HepG2 (cell line): ENCODE results near the gene CCDC97. TPM values are rescaled to one million over a fixed set of nuclear protein-coding genes. Genes with fewer than 3 reads are reported as not detected.

Experiments used
- ATF7 ChIP-seq, 2 experiments: fragments of 450-650 bp in 1 of 2; sonication (generic) in 1 of 2; formaldehyde crosslinking in 1 of 2; IDR thresholded peaks; 2 replicates each; pipeline versions ENCODE4 v1.4.0 to v1.6.1; 2016 to 2020; ENCODE audit warnings: antibody characterized with exemption in 1 of 2, mild to moderate bottlenecking in 1 of 2, missing genetic modification reagents in 1 of 2
- DNMT3B ChIP-seq: conservative IDR thresholded peaks from 2 replicates; pipeline ENCODE4 v1.6.1; 2016; ENCODE audit warnings: missing biosample characterization, control low read depth
- FOSL1 ChIP-seq: sonication (generic); formaldehyde crosslinking; IDR thresholded peaks from 2 replicates; pipeline ENCODE4 v1.9.0; 2021; ENCODE audit warnings: missing genetic modification reagents, borderline replicate concordance
- GTF2F1 ChIP-seq: fragments of 150-350 bp; IDR thresholded peaks from 2 replicates; pipeline ENCODE4 v1.6.1; 2014; ENCODE audit warnings: low read length
- PCBP2 ChIP-seq: fragments of 200-400 bp; formaldehyde crosslinking; optimal IDR thresholded peaks from 2 replicates; pipeline ENCODE3; 2018; ENCODE audit warnings: low read length, low read depth; ENCODE audit not compliant: poor library complexity, severe bottlenecking
- PITX1 ChIP-seq: sonication (generic); formaldehyde crosslinking; IDR thresholded peaks from 2 replicates; pipeline ENCODE4 v1.5.1; 2020; ENCODE audit warnings: mild to moderate bottlenecking, missing genetic modification reagents
- PTBP1 ChIP-seq: fragments of 200-400 bp; formaldehyde crosslinking; IDR thresholded peaks from 2 replicates; pipeline ENCODE4 v1.6.1; 2018; ENCODE audit warnings: low read length, low read depth; ENCODE audit not compliant: poor library complexity, severe bottlenecking
- ZBTB3 ChIP-seq: sonication (generic); formaldehyde crosslinking; IDR thresholded peaks from 2 replicates; pipeline ENCODE4 v1.4.0; 2020; ENCODE audit warnings: low read depth, mild to moderate bottlenecking, moderate library complexity, missing genetic modification reagents, borderline replicate concordance
- ZFAT ChIP-seq: sonication (generic); formaldehyde crosslinking; conservative IDR thresholded peaks from 2 replicates; pipeline ENCODE4 v1.8.1; 2023; ENCODE audit warnings: missing genetic modification reagents, inconsistent platforms
- ZNF224 ChIP-seq: sonication (generic); formaldehyde crosslinking; IDR thresholded peaks from 2 replicates; pipeline ENCODE4 v1.5.0; 2020; ENCODE audit warnings: mild to moderate bottlenecking, missing genetic modification reagents
- ZNF280B ChIP-seq: sonication (generic); formaldehyde crosslinking; IDR thresholded peaks from 2 replicates; pipeline ENCODE4 v1.5.0; 2020; ENCODE audit warnings: missing genetic modification reagents, mild to moderate bottlenecking, borderline replicate concordance
- ZNF282 ChIP-seq: fragments of 450-650 bp; IDR thresholded peaks from 2 replicates; pipeline ENCODE4 v1.6.1; 2018; ENCODE audit not compliant: partially characterized antibody
- polyA plus RNA-seq, 8 experiments: library from polyadenylated mRNA; depleted of rRNA in 3 of 8; stranded (reverse) in 7 of 8; unstranded in 1 of 8; fragments of >200 nt; fragmentation: Illumina TruSeq in 4 of 8; extraction: Trizol in 4 of 8; gene quantifications; 2 replicates each; pipeline versions ENCODE4 v1.2.1 to v1.2.3, GENCODE V29; 2011 to 2016; ENCODE audit warnings: low read depth in 4 of 8, missing spikeins in 1 of 8, mixed read lengths in 1 of 8; ENCODE audit not compliant: insufficient read depth in 1 of 8
- total RNA-seq, 5 experiments: library from RNA; depleted of rRNA; stranded (reverse); fragments of >200 nt; fragmentation: Illumina TruSeq; extraction: Trizol; gene quantifications; 2 replicates each; pipeline ENCODE4 v1.2.3, GENCODE V29; 2016; ENCODE audit warnings: low read depth in 1 of 5
- TF ChIP-seq, protein P1 (sequence below): sonication (generic); formaldehyde crosslinking; conservative IDR thresholded peaks from 2 replicates; pipeline ENCODE4 v1.8.0; 2022; ENCODE audit warnings: low read depth, missing genetic modification reagents
- TF ChIP-seq, protein P2 (sequence below): conservative IDR thresholded peaks from 2 replicates; pipeline ENCODE4 v1.6.1; 2018; ENCODE audit warnings: missing genetic modification reagents
- TF ChIP-seq, protein P3 (sequence below): sonication (generic); formaldehyde crosslinking; IDR thresholded peaks from 2 replicates; pipeline ENCODE4 v1.5.1; 2020; ENCODE audit warnings: mild to moderate bottlenecking, moderate library complexity, missing genetic modification reagents
- TF ChIP-seq, protein P4 (sequence below): sonication (generic); formaldehyde crosslinking; conservative IDR thresholded peaks from 2 replicates; pipeline ENCODE4 v1.8.0; 2022; ENCODE audit warnings: missing genetic modification reagents
- TF ChIP-seq, protein P5 (sequence below): sonication (generic); formaldehyde crosslinking; conservative IDR thresholded peaks from 2 replicates; pipeline ENCODE4 v1.5.0; 2020; ENCODE audit warnings: missing genetic modification reagents

Gene CCDC97
- total and polyA plus RNA-seq, 2 of the 13 experiments (the other 11 are each of a cell fraction or from before 2014, with no cell fraction given): 6.2 to 7.3 TPM

DNA sequence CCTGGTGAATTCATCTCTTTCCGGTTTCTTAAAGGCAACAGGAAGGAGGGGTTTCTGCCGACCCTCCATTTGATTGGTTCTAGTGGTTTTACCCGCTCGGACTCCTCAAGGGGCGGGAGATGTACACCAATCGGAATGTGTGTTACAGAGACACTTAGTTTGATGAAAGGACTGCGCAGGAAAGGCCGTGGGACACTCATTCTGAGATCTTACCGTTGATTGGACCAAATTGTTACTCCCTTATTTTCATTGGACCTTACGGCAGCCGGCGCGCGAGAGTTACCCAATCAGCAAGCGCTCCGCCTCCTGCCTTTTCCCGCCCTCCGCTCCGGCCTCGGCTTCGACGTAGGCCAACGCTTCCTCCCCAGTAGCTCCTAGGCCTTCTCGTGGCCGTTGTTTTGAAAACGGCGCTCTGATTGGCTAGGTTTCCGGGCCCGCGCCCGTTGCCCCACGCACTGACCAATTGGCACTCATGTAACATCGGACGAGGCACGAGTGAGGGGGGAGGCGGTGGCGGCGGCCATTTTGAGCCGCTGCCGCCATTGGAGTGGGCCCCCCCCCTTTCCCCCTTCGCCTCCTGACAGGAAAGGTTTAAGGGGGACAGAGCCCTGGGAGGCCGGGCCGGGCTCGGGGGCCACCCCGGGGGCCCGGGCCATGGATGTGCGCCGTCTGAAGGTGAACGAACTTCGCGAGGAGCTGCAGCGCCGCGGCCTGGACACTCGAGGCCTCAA lies 46.0 kb upstream of the CCDC97 start, which contains the start of gene HNRNPUL1 (continued):
- TF ChIP-seq, protein P1, sequence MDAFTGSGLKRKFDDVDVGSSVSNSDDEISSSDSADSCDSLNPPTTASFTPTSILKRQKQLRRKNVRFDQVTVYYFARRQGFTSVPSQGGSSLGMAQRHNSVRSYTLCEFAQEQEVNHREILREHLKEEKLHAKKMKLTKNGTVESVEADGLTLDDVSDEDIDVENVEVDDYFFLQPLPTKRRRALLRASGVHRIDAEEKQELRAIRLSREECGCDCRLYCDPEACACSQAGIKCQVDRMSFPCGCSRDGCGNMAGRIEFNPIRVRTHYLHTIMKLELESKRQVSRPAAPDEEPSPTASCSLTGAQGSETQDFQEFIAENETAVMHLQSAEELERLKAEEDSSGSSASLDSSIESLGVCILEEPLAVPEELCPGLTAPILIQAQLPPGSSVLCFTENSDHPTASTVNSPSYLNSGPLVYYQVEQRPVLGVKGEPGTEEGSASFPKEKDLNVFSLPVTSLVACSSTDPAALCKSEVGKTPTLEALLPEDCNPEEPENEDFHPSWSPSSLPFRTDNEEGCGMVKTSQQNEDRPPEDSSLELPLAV (CRISPR knock-in tag): no peak
- TF ChIP-seq, protein P2, sequence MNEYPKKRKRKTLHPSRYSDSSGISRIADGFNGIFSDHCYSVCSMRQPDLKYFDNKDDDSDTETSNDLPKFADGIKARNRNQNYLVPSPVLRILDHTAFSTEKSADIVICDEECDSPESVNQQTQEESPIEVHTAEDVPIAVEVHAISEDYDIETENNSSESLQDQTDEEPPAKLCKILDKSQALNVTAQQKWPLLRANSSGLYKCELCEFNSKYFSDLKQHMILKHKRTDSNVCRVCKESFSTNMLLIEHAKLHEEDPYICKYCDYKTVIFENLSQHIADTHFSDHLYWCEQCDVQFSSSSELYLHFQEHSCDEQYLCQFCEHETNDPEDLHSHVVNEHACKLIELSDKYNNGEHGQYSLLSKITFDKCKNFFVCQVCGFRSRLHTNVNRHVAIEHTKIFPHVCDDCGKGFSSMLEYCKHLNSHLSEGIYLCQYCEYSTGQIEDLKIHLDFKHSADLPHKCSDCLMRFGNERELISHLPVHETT: 0 out of 2 replicates have a peak, but pooled peaks have one; percentile 53
- TF ChIP-seq FOSL1 (CRISPR knock-in tag) (no peak), ZNF282 (no peak), DNMT3B (CRISPR knock-in tag) (no peak), ATF7 (IDR thresholded peaks at IDR 0.05) (no peak), ATF7 (CRISPR knock-in tag; IDR thresholded peaks at IDR 0.05) (peak; percentile 3; the same call in 1 of the 2 replicates), PTBP1 (peak; percentile 77), ZFAT (CRISPR knock-in tag) (no peak), PCBP2 (no peak), GTF2F1 (no peak), PITX1 (CRISPR knock-in tag) (peak; percentile 66), ZNF224 (CRISPR knock-in tag) (no peak), ZNF280B (no peak; the same call in 1 of the 2 replicates), ZBTB3 (no peak)
- TF ChIP-seq, protein P3, sequence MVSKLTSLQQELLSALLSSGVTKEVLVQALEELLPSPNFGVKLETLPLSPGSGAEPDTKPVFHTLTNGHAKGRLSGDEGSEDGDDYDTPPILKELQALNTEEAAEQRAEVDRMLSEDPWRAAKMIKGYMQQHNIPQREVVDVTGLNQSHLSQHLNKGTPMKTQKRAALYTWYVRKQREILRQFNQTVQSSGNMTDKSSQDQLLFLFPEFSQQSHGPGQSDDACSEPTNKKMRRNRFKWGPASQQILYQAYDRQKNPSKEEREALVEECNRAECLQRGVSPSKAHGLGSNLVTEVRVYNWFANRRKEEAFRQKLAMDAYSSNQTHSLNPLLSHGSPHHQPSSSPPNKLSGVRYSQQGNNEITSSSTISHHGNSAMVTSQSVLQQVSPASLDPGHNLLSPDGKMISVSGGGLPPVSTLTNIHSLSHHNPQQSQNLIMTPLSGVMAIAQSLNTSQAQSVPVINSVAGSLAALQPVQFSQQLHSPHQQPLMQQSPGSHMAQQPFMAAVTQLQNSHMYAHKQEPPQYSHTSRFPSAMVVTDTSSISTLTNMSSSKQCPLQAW: peak; percentile 79
- TF ChIP-seq, protein P4, sequence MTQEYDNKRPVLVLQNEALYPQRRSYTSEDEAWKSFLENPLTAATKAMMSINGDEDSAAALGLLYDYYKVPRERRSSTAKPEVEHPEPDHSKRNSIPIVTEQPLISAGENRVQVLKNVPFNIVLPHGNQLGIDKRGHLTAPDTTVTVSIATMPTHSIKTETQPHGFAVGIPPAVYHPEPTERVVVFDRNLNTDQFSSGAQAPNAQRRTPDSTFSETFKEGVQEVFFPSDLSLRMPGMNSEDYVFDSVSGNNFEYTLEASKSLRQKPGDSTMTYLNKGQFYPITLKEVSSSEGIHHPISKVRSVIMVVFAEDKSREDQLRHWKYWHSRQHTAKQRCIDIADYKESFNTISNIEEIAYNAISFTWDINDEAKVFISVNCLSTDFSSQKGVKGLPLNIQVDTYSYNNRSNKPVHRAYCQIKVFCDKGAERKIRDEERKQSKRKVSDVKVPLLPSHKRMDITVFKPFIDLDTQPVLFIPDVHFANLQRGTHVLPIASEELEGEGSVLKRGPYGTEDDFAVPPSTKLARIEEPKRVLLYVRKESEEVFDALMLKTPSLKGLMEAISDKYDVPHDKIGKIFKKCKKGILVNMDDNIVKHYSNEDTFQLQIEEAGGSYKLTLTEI: no peak
- TF ChIP-seq, protein P5, sequence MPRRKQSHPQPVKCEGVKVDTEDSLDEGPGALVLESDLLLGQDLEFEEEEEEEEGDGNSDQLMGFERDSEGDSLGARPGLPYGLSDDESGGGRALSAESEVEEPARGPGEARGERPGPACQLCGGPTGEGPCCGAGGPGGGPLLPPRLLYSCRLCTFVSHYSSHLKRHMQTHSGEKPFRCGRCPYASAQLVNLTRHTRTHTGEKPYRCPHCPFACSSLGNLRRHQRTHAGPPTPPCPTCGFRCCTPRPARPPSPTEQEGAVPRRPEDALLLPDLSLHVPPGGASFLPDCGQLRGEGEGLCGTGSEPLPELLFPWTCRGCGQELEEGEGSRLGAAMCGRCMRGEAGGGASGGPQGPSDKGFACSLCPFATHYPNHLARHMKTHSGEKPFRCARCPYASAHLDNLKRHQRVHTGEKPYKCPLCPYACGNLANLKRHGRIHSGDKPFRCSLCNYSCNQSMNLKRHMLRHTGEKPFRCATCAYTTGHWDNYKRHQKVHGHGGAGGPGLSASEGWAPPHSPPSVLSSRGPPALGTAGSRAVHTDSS: no peak
